GM10847 (cell line): ENCODE results near the gene DERL2.

ENCODE experiments used
- POLR2A ChIP-seq: IDR thresholded peaks from 2 replicates; pipeline ENCODE4 v1.6.1; 2011; ENCODE audit not compliant: insufficient read length; ENCODE audit errors: extremely low read depth

The DERL2 gene

GRCh38 chr17:5425826-5426225 lies 60.2 kb downstream of the DERL2 start:
- no peak for TF ChIP-seq POLR2A

GRCh38 chr17:5424909-5425308 lies 61.1 kb downstream of the DERL2 start:
- TF ChIP-seq POLR2A, result no peak

- TF ChIP-seq POLR2A, result no peak
Measured at GRCh38 chr17:5422505-5422904, 63.5 kb downstream of the DERL2 start.
